Adrenal gland (tissue), 5 donors: ENCODE measurements around the gene RWDD2A.

Source experiments
- CTCF ChIP-seq, 6 experiments: fragments of 450-650 bp in 4 of 6; fragments of 200-600 bp in 2 of 6; sonication (generic) in 1 of 6; IDR thresholded peaks; 1 replicate in 5 of 6; 2 replicates in 1 of 6; pipeline versions ENCODE4 v1.5.1 to v1.8.0; 2016 to 2021; ENCODE audit warnings: antibody characterized with exemption in 6 of 6, mild to moderate bottlenecking in 2 of 6, moderate library complexity in 1 of 6
- POLR2A ChIP-seq, 2 donors: fragments of 450-650 bp; IDR thresholded peaks; one replicate each; pipeline ENCODE4 v1.6.1; 2017; ENCODE audit warnings: antibody characterized with exemption in 2 of 2, mild to moderate bottlenecking in 2 of 2, moderate library complexity in 1 of 2
- donor health status: DM: no; HTN: no; CAD: no.

GRCh38 chr6:83180426-83180950 lies 12.7 kb upstream of the RWDD2A start:
- TF ChIP-seq CTCF (IDR thresholded peaks at IDR 0.05) (no peak), POLR2A (IDR thresholded peaks at IDR 0.05) (no peak)
